ENCODE data around the gene PROCA1. TPM values are rescaled to one million over a fixed set of nuclear protein-coding genes. Genes with fewer than 3 reads are reported as not detected.

PROCA1 gene
- total RNA-seq, result 1 to 10 TPM in 3 of 4 donors, not detected in 1; 1.0 to 3.7 (median 3.3) TPM

GRCh38 chr17:28711723-28712031 is at the start of gene PROCA1:
PROCA1 (minus strand) TSS chr17:28711888; CDS start chr17:28711660, 228 bp downstream.
- peak within 1 kb of the TSS; percentile 39 for H3K4me3 ChIP-seq (ENCODE audit: low read depth, poor library complexity, severe bottlenecking)
- 1 to 4% methylated on average over 20 of the region's 20 CpGs for WGBS, 2 donors
- TF ChIP-seq POLR2A (IDR thresholded peaks at IDR 0.05), result no peak
- no peak for TF ChIP-seq CTCF (IDR thresholded peaks at IDR 0.05)
- intact Hi-C loops (cut with DNase I; ENCODE audit: low total_unique reads), result no loop called here
- DNase-seq (ENCODE audit: low spot score in 2 of 2), result no peak

GRCh38 chr17:28760601-28761562 is 49.2 kb upstream of the PROCA1 start:
- no peak overlapping the region for H3K4me3 ChIP-seq (ENCODE audit: low read depth, poor library complexity, severe bottlenecking)
- 41 to 50% methylated on average over 9 of the region's 9 CpGs for WGBS, 2 donors
- intact Hi-C loops (cut with DNase I; ENCODE audit: low total_unique reads), result loop anchor here (5.0 kb wide), 1 partner anchor 156 kb away; no protein-coding TSS in a partner anchor
- no peak for DNase-seq (ENCODE audit: low spot score in 2 of 2)
- TF ChIP-seq CTCF (IDR thresholded peaks at IDR 0.05) (no peak), POLR2A (IDR thresholded peaks at IDR 0.05) (no peak)

- DNase-seq (ENCODE audit: low spot score in 2 of 2), result no peak
- intact Hi-C loops (cut with DNase I; ENCODE audit: low total_unique reads), result no loop called here
- TF ChIP-seq POLR2A (IDR thresholded peaks at IDR 0.05) (no peak), CTCF (IDR thresholded peaks at IDR 0.05) (no peak)
- WGBS, 2 donors, result 87 to 91% methylated on average over 18 of the region's 18 CpGs
- no peak overlapping the region for H3K4me3 ChIP-seq (ENCODE audit: low read depth, poor library complexity, severe bottlenecking)
These were observed 47.7 kb upstream of the PROCA1 start for GRCh38 chr17:28759256-28759865.

- WGBS, 2 donors, result 93 to 94% methylated on average over 29 to 31 of the region's 32 CpGs
These were observed 46.9 kb upstream of the PROCA1 start for GRCh38 chr17:28758411-28759121.

More at GRCh38 chr17:28758411-28759121, 46.9 kb upstream of the PROCA1 start:
- TF ChIP-seq CTCF (IDR thresholded peaks at IDR 0.05) (no peak), POLR2A (IDR thresholded peaks at IDR 0.05) (no peak)
- H3K4me3 ChIP-seq (ENCODE audit: low read depth, poor library complexity, severe bottlenecking), result no peak overlapping the region
- DNase-seq (ENCODE audit: low spot score in 2 of 2), result no peak
- intact Hi-C loops (cut with DNase I; ENCODE audit: low total_unique reads), result no loop called here

Measured in lower leg skin (tissue), 4 donors.